Left ventricle myocardium inferior (tissue), 1 donor: Measurements from ENCODE around the gene AGAP1. TPM values are rescaled to one million over a fixed set of nuclear protein-coding genes. Genes with fewer than 3 reads are reported as not detected.

Experiments
- DNase-seq: peaks from one replicate; pipeline ENCODE4 v3.0.0-alpha.2; 2020
- H3K27ac ChIP-seq: fragments of 200-600 bp; replicated peaks from 2 replicates; pipeline ENCODE4 v1.8.0; 2021
- H3K27me3 ChIP-seq: fragments of 200-600 bp; 2 replicates; pipeline ENCODE4 v1.8.0; 2021; ENCODE audit warnings: low read depth
- H3K36me3 ChIP-seq: fragments of 200-600 bp; 2 replicates; pipeline ENCODE4 v1.8.0; 2021
- H3K4me1 ChIP-seq: fragments of 200-600 bp; 2 replicates; pipeline ENCODE4 v1.8.0; 2021
- H3K4me3 ChIP-seq: fragments of 200-600 bp; 2 replicates; pipeline ENCODE4 v1.8.0; 2021; ENCODE audit warnings: mild to moderate bottlenecking, moderate library complexity
- H3K9me3 ChIP-seq: fragments of 200-600 bp; replicated peaks from 2 replicates; pipeline ENCODE4 v1.8.0; 2021
- CTCF ChIP-seq: fragments of 200-600 bp; IDR thresholded peaks from 2 replicates; pipeline ENCODE4 v1.8.0; 2021; ENCODE audit warnings: antibody characterized with exemption, mild to moderate bottlenecking, borderline replicate concordance
- intact Hi-C: fragments of 100-400 bp; cut with micrococcal nuclease; formaldehyde crosslinking; loops from one replicate; pipeline ENCODE4 v1.11.0; 2022
- total RNA-seq: library from RNA; stranded (reverse); fragmentation: NEBNext Ultra II Directional; extraction: Animal tissue kit (Norgen Biotek cat#: 25700); gene quantifications from one replicate; pipeline ENCODE4 v1.2.1, GENCODE V29; 2021
- donor health status: DM: no; HTN: yes; CAD: no; lungs with severe emphysema.

The AGAP1 gene
- total RNA-seq, 1 donor from 2014 or later, result 18.1 TPM

DNA sequence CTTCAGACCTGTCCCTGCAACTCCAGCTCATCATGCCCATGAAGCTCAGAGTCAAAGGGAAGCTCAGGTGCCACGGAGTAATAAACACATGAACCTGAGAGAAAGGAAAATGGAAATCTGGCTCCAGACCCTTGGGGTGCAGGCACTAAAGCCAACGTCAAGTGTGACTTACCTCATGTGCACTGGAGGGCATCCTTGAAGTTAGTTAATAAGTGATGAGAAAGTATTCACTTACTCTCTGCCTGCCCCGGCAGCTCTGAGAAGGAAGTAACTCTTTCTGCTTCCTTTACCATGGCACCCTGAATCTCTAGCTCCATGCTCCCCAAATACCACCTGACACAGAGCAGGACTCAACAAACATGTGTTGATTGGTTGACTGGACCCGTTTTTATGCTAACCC is 21.4 kb upstream of the AGAP1 start:
- Histone ChIP-seq H3K4me1 (peaks cover 10% of the 10 kb centered on the region), H3K9me3 (peaks cover 11% of the 10 kb centered on the region), H3K4me3 (no peak overlapping the region), H3K27me3 (peaks cover 18% of the 10 kb centered on the region), H3K36me3 (no peaks in the 10 kb centered on the region), H3K27ac (no peak overlapping the region)
- intact Hi-C loops, result no loop called here
- TF ChIP-seq CTCF, result no peak
- DNase-seq, result no peak

- no peaks in the 10 kb centered on the region for H3K4me1 ChIP-seq
- TF ChIP-seq CTCF, result no peak
- no peak for DNase-seq
- peaks cover 11% of the 10 kb centered on the region for H3K9me3 ChIP-seq
- no peak overlapping the region for H3K4me3 ChIP-seq
- H3K36me3 ChIP-seq, result no peaks in the 10 kb centered on the region
- intact Hi-C loops, result no loop called here
- peaks cover 11% of the 10 kb centered on the region for H3K27me3 ChIP-seq
- no peak overlapping the region for H3K27ac ChIP-seq
Measured at GRCh38 chr2:235478609-235479008, 15.2 kb upstream of the AGAP1 start.

DNA sequence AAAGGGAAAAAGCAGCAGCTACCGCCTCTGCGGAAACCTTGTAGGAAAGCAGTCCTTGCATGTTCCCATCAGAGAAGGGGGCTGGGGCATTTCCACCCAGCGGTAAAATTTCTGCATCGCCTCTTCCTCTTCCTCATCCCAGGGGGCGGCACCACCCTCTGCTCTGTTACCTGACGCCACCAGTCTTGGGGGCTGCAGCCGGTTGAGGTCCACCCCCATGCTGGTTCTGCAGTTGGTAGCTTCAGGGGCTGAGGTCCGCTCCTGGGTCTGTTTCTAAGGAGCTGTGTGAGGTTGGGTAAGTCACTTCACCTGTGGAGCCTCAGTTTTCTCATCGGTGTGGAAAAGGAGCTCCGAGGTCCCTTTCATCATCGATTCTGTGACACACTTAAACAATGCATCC is 14.2 kb upstream of the AGAP1 start:
- TF ChIP-seq CTCF, result no peak
- Histone ChIP-seq H3K4me1 (no peaks in the 10 kb centered on the region), H3K27me3 (peaks cover 11% of the 10 kb centered on the region), H3K4me3 (no peak overlapping the region), H3K36me3 (no peaks in the 10 kb centered on the region), H3K9me3 (peaks cover 11% of the 10 kb centered on the region), H3K27ac (no peak overlapping the region)
- intact Hi-C loops, result no loop called here
- no peak for DNase-seq

DNA sequence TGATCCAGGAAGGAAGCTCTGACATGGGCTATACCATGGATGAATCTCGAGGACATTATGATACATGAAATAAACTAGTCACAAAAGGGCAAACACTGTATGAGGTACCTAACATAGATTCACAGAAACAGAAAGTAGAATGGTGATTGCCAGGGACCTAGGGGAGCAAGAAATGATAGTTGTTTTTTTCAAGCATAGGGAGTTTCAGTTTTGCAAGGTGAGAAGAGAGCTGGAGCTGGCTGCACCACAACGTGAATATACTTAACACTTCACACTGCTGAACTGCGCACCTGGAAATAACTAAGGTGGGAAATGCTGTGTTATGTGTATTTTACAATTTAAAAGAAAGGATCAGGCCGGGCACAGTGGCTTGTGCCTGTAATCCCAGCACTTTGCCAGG is 13.2 kb upstream of the AGAP1 start:
- intact Hi-C loops, result no loop called here
- no peak for TF ChIP-seq CTCF
- H3K4me3 ChIP-seq, result no peak overlapping the region
- H3K36me3 ChIP-seq, result no peaks in the 10 kb centered on the region
- no peak for DNase-seq
- H3K27me3 ChIP-seq, result peaks cover 4% of the 10 kb centered on the region
- H3K9me3 ChIP-seq, result peaks cover 3% of the 10 kb centered on the region
- H3K4me1 ChIP-seq, result no peaks in the 10 kb centered on the region
- no peak overlapping the region for H3K27ac ChIP-seq

DNA sequence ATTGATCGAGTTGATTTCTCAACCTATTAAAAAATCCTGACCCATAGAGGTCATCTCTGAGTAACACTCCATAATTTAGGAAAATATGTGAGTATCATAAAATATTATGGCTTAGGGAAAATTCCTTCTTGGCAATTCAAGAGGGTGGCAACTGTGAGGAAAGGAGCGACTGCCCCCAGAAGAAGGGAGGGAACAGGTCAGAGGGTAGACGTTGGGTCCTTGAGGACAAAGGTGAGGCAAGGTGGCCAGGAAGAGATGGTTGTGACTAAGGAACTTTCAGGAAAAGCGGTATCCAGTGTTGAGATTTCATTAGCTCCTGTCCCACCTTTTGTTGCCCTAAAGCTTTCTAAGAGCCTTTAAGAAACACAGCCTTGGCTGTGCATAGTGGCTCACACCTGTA is 10.5 kb upstream of the AGAP1 start:
- Histone ChIP-seq H3K4me1 (no peaks in the 10 kb centered on the region), H3K9me3 (no peaks in the 10 kb centered on the region), H3K36me3 (no peaks in the 10 kb centered on the region), H3K4me3 (no peak overlapping the region), H3K27ac (no peak overlapping the region), H3K27me3 (no peaks in the 10 kb centered on the region)
- intact Hi-C loops, result no loop called here
- no peak for TF ChIP-seq CTCF
- DNase-seq, result no peak

- H3K36me3 ChIP-seq, result no peaks in the 10 kb centered on the region
- intact Hi-C loops, result no loop called here
Measured at GRCh38 chr2:235485362-235485761, 8.5 kb upstream of the AGAP1 start.

More at GRCh38 chr2:235485362-235485761, 8.5 kb upstream of the AGAP1 start:
- no peak overlapping the region for H3K4me3 ChIP-seq
- H3K9me3 ChIP-seq, result peaks cover 9% of the 10 kb centered on the region
- H3K27ac ChIP-seq, result no peak overlapping the region
- DNase-seq, result no peak
- no peaks in the 10 kb centered on the region for H3K4me1 ChIP-seq
- H3K27me3 ChIP-seq, result no peaks in the 10 kb centered on the region
- TF ChIP-seq CTCF, result no peak
